ENCODE measurements around the gene NRIP1. TPM values are rescaled to one million over a fixed set of nuclear protein-coding genes. Genes with fewer than 3 reads are reported as not detected.

NRIP1 gene
- polyA plus RNA-seq, 1 donor (not counting 4 experiments of a cell fraction or from before 2014, with no cell fraction given), result 25.5 TPM

GRCh38 chr21:14956807-14957206 lies 108.0 kb downstream of the NRIP1 start:
- Histone ChIP-seq H3K9ac (ENCODE audit: control insufficient read depth, extremely low read depth, insufficient read depth, low read length) (no peak overlapping the region), H3K4me2 (ENCODE audit: control insufficient read depth, extremely low read depth, insufficient read depth, low read depth, low read length) (no peak overlapping the region), H3K4me1 (ENCODE audit: control insufficient read depth, extremely low read depth, insufficient read depth, low read length) (no peaks in the 10 kb centered on the region), H3K9me3 (ENCODE audit: control insufficient read depth, low read depth, low read length) (no peaks in the 10 kb centered on the region), H3K27ac (ENCODE audit: control insufficient read depth, insufficient read depth, low read length) (no peak overlapping the region), H3K36me3 (ENCODE audit: control insufficient read depth in 2 of 2, extremely low read depth in 1 of 2, insufficient read depth in 2 of 2, low read length in 2 of 2) (no peaks in the 10 kb centered on the region), H3K4me3 (ENCODE audit: control insufficient read depth in 2 of 3, extremely low read depth in 1 of 3, insufficient read depth in 2 of 3, low read depth in 1 of 3, low read length in 3 of 3) (no peak overlapping the region), H3K79me2 (ENCODE audit: control insufficient read depth, insufficient read depth, low read length) (no peaks in the 10 kb centered on the region), H3K9me1 (ENCODE audit: control insufficient read depth, extremely low read depth, insufficient read depth, low read length) (no peaks in the 10 kb centered on the region), H2AFZ (ENCODE audit: control insufficient read depth, low read length) (no peak overlapping the region), H4K20me1 (ENCODE audit: control insufficient read depth, extremely low read depth, insufficient read depth, low read length) (no peaks in the 10 kb centered on the region), H3K27me3 (ENCODE audit: control insufficient read depth, extremely low read depth, insufficient read depth, low read length) (no peaks in the 10 kb centered on the region)
- TF ChIP-seq EZH2 (IDR thresholded peaks at IDR 0.05; ENCODE audit: low read length), result no peak
- TF ChIP-seq CTCF (optimal IDR thresholded peaks at IDR 0.05 in 1 of 3, IDR thresholded peaks at IDR 0.05 in 1 of 3, conservative IDR thresholded peaks at IDR 0.05 in 1 of 3; ENCODE audit: extremely low read depth in 1 of 3, insufficient read depth in 2 of 3, low read length in 3 of 3), result no peak
- no peak for FAIRE-seq
- no peak for DNase-seq (ENCODE audit: low read depth, low spot score)
- dilution Hi-C loops (cut with MboI; ENCODE audit: extremely low pct_ligation_motif_present, low sequenced_read_pairs), result no loop called here

GRCh38 chr21:14955936-14956520 lies 108.8 kb downstream of the NRIP1 start:
- no peak overlapping the region for H3K9ac ChIP-seq (ENCODE audit: control insufficient read depth, extremely low read depth, insufficient read depth, low read length)
- H3K4me3 ChIP-seq (ENCODE audit: control insufficient read depth in 2 of 3, extremely low read depth in 1 of 3, insufficient read depth in 2 of 3, low read depth in 1 of 3, low read length in 3 of 3), result no peak overlapping the region
- no peak overlapping the region for H3K4me2 ChIP-seq (ENCODE audit: control insufficient read depth, extremely low read depth, insufficient read depth, low read depth, low read length)
- H3K27ac ChIP-seq (ENCODE audit: control insufficient read depth, insufficient read depth, low read length), result no peak overlapping the region
- H3K9me1 ChIP-seq (ENCODE audit: control insufficient read depth, extremely low read depth, insufficient read depth, low read length), result no peaks in the 10 kb centered on the region
- no peak for TF ChIP-seq EZH2 (IDR thresholded peaks at IDR 0.05; ENCODE audit: low read length)
- TF ChIP-seq CTCF (optimal IDR thresholded peaks at IDR 0.05 in 1 of 3, IDR thresholded peaks at IDR 0.05 in 1 of 3, conservative IDR thresholded peaks at IDR 0.05 in 1 of 3; ENCODE audit: extremely low read depth in 1 of 3, insufficient read depth in 2 of 3, low read length in 3 of 3), result no peak
- no peak for DNase-seq (ENCODE audit: low read depth, low spot score)
- H2AFZ ChIP-seq (ENCODE audit: control insufficient read depth, low read length), result no peak overlapping the region
- H3K9me3 ChIP-seq (ENCODE audit: control insufficient read depth, low read depth, low read length), result no peaks in the 10 kb centered on the region
- no peaks in the 10 kb centered on the region for H3K4me1 ChIP-seq (ENCODE audit: control insufficient read depth, extremely low read depth, insufficient read depth, low read length)
- dilution Hi-C loops (cut with MboI; ENCODE audit: extremely low pct_ligation_motif_present, low sequenced_read_pairs), result no loop called here
- H3K79me2 ChIP-seq (ENCODE audit: control insufficient read depth, insufficient read depth, low read length), result no peaks in the 10 kb centered on the region
- H3K27me3 ChIP-seq (ENCODE audit: control insufficient read depth, extremely low read depth, insufficient read depth, low read length), result no peaks in the 10 kb centered on the region
- FAIRE-seq, result no peak
- H3K36me3 ChIP-seq (ENCODE audit: control insufficient read depth in 2 of 2, extremely low read depth in 1 of 2, insufficient read depth in 2 of 2, low read length in 2 of 2), result no peaks in the 10 kb centered on the region
- H4K20me1 ChIP-seq (ENCODE audit: control insufficient read depth, extremely low read depth, insufficient read depth, low read length), result no peaks in the 10 kb centered on the region
